Measurements from ENCODE around the gene GATA5. TPM values are rescaled to one million over a fixed set of nuclear protein-coding genes. Genes with fewer than 3 reads are reported as not detected.

Gene GATA5, protein sequence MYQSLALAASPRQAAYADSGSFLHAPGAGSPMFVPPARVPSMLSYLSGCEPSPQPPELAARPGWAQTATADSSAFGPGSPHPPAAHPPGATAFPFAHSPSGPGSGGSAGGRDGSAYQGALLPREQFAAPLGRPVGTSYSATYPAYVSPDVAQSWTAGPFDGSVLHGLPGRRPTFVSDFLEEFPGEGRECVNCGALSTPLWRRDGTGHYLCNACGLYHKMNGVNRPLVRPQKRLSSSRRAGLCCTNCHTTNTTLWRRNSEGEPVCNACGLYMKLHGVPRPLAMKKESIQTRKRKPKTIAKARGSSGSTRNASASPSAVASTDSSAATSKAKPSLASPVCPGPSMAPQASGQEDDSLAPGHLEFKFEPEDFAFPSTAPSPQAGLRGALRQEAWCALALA
- 0.96 and 2.1 TPM in 2 replicates for total RNA-seq (2021)
- percentile 9 among the genes with signal in this experiment for Bru-seq, nascent RNA
- percentile 19 among the genes with signal in this experiment for BruChase-seq, experiment 1, labeled RNA remaining after a 2-hour chase
- percentile 21 among the genes with signal in this experiment for BruChase-seq, experiment 2, labeled RNA remaining after a 6-hour chase
- long read RNA-seq, partial matches to known transcripts, result 1 of 4 reads
- long read RNA-seq, other reads (novel, unspliced or antisense), result 0 of 4 reads

DNA sequence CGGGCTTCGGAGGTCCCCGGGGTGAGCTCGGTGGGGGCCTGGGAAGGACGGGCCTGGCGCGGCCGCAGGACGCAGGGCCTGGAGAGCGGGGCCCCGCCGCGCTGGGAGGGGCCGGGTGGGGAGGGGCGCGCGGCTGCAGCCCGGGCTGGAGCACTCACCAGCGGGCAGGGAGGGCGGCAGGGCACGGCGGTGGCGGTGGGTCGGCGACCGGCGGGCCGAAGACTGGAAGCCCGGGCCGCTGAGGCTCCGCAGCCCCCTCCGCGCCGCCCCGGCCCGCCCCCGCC lies at the start of gene GATA5:
Gene GATA5 (minus strand): TSS at position 224 of the 284 bp plus-strand sequence. CDS start 474 bp downstream, outside the sequence.
- Histone ChIP-seq H3K79me2 (ENCODE audit: low read depth) (no peaks in the 10 kb centered on the region), H3F3A (ENCODE audit: insufficient read depth, low read depth) (peaks cover 8% of the 10 kb centered on the region; the same call in 1 of the 2 replicates), H3K4me1 (replicated peaks; ENCODE audit: insufficient read depth) (no peaks in the 10 kb centered on the region), H3K4me3 (no peak within 1 kb of the TSS), H3K27me3 (ENCODE audit: insufficient read depth, low read depth) (peaks cover 47% of the 10 kb centered on the region), H3K9me3 (ENCODE audit: insufficient read depth, low read depth) (no peaks in the 10 kb centered on the region), H2AFZ (no peak within 1 kb of the TSS), H3K9me2 (ENCODE audit: insufficient read depth) (no peaks in the 10 kb centered on the region), H3K27ac (no peak within 1 kb of the TSS), H4K20me1 (ENCODE audit: insufficient read depth) (no peaks in the 10 kb centered on the region), H3K4me2 (peak within 1 kb of the TSS; percentile 40), H3K36me3 (ENCODE audit: low read depth) (no peaks in the 10 kb centered on the region)
- BruUV-seq (replicated peaks), result no TSS peak
- DNase-seq, result no peak
- POLR2A ChIA-PET (ENCODE audit: unreplicated experiment), result no interaction called here
- no peak for TF ChIP-seq EZH2 (IDR thresholded peaks at IDR 0.05; ENCODE audit: low read depth)
- TF ChIP-seq, protein P1, sequence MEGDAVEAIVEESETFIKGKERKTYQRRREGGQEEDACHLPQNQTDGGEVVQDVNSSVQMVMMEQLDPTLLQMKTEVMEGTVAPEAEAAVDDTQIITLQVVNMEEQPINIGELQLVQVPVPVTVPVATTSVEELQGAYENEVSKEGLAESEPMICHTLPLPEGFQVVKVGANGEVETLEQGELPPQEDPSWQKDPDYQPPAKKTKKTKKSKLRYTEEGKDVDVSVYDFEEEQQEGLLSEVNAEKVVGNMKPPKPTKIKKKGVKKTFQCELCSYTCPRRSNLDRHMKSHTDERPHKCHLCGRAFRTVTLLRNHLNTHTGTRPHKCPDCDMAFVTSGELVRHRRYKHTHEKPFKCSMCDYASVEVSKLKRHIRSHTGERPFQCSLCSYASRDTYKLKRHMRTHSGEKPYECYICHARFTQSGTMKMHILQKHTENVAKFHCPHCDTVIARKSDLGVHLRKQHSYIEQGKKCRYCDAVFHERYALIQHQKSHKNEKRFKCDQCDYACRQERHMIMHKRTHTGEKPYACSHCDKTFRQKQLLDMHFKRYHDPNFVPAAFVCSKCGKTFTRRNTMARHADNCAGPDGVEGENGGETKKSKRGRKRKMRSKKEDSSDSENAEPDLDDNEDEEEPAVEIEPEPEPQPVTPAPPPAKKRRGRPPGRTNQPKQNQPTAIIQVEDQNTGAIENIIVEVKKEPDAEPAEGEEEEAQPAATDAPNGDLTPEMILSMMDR (conservative IDR thresholded peaks at IDR 0.05), result no peak
- CTCF ChIA-PET, result no interaction called here
- intact Hi-C loops (cut with micrococcal nuclease; ENCODE audit: unreplicated experiment), result no loop called here

DNA sequence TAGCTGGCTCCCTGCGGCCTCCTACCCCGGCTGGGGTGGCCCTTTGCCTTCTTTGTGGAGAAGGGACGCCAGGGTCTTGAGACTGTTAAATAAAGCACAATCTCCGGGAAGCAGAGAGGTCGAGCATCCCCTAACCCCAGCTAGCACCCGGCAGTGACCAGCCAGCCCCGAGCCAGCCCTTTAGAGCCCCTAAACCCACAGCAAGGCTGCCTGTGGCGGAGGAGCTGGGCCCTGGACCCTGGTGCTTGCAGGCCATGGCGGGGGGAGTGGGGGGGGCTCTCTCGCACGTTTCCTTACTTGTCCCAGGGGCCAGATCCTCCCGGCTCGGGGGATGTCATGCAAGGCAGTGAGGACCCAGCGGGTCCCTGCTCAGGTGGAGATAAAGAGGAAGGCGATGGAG lies 49.2 kb upstream of the GATA5 start:
- no peak overlapping the region for H3K4me2 ChIP-seq
- BruUV-seq (replicated peaks), result no TSS peak
- H3K9me2 ChIP-seq (ENCODE audit: insufficient read depth), result no peaks in the 10 kb centered on the region
- no peaks in the 10 kb centered on the region for H3K4me1 ChIP-seq (replicated peaks; ENCODE audit: insufficient read depth)
- ChIA-PET POLR2A (ENCODE audit: unreplicated experiment) (no interaction called here), CTCF (no interaction called here)
- peaks cover 95% of the 10 kb centered on the region for H3K27me3 ChIP-seq (ENCODE audit: insufficient read depth, low read depth)
- H3F3A ChIP-seq (ENCODE audit: insufficient read depth, low read depth), result no peaks in the 10 kb centered on the region
- H2AFZ ChIP-seq, result no peak overlapping the region
- no peak overlapping the region for H3K4me3 ChIP-seq
- H3K27ac ChIP-seq, result no peak overlapping the region
- H3K9me3 ChIP-seq (ENCODE audit: insufficient read depth, low read depth), result no peaks in the 10 kb centered on the region
- intact Hi-C loops (cut with micrococcal nuclease; ENCODE audit: unreplicated experiment), result no loop called here
- no peak for DNase-seq
- TF ChIP-seq EZH2 (IDR thresholded peaks at IDR 0.05; ENCODE audit: low read depth), result no peak
- TF ChIP-seq, protein P1 (conservative IDR thresholded peaks at IDR 0.05), result no peak
- H3K79me2 ChIP-seq (ENCODE audit: low read depth), result no peaks in the 10 kb centered on the region
- no peaks in the 10 kb centered on the region for H4K20me1 ChIP-seq (ENCODE audit: insufficient read depth)
- H3K36me3 ChIP-seq (ENCODE audit: low read depth), result no peaks in the 10 kb centered on the region

DNA sequence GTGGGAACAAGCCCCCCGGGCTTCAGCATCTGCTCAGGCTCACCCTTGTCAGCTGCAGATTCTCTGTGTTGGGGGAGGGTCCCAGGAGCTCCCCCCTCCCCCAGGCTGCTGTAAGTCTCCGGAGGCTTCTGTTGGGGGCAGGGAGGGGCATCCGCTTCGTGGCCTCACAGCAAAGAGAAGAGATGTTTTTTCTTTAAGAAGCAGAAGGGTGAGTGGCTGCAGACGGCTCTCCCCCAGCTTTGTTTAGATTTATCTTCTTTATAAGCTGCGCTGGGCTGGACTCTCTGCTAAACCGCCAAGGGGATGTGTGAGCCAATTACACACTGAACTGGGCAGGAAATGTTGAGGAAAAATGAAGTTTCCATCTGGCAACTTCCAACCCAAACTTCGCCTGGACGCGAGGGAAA lies 48.7 kb upstream of the GATA5 start:
- no TSS peak for BruUV-seq (replicated peaks)
- H3K27me3 ChIP-seq (ENCODE audit: insufficient read depth, low read depth), result peaks cover 95% of the 10 kb centered on the region
- H4K20me1 ChIP-seq (ENCODE audit: insufficient read depth), result no peaks in the 10 kb centered on the region

More for the DNA sequence above, 48.7 kb upstream of the GATA5 start:
- CTCF ChIA-PET, result no interaction called here
- no peak for DNase-seq
- TF ChIP-seq, protein P1 (conservative IDR thresholded peaks at IDR 0.05), result no peak
- no peak for TF ChIP-seq EZH2 (IDR thresholded peaks at IDR 0.05; ENCODE audit: low read depth)
- Histone ChIP-seq H3K4me2 (no peak overlapping the region), H3K36me3 (ENCODE audit: low read depth) (no peaks in the 10 kb centered on the region), H3K9me2 (ENCODE audit: insufficient read depth) (no peaks in the 10 kb centered on the region), H3K4me3 (no peak overlapping the region), H3K27ac (no peak overlapping the region), H3K9me3 (ENCODE audit: insufficient read depth, low read depth) (no peaks in the 10 kb centered on the region), H2AFZ (no peak overlapping the region), H3K4me1 (replicated peaks; ENCODE audit: insufficient read depth) (no peaks in the 10 kb centered on the region), H3F3A (ENCODE audit: insufficient read depth, low read depth) (no peaks in the 10 kb centered on the region), H3K79me2 (ENCODE audit: low read depth) (no peaks in the 10 kb centered on the region)
- POLR2A ChIA-PET (ENCODE audit: unreplicated experiment), result no interaction called here
- intact Hi-C loops (cut with micrococcal nuclease; ENCODE audit: unreplicated experiment), result no loop called here

All from PC-9 (cell line).